ENCODE results near the gene CBLB. TPM values are rescaled to one million over a fixed set of nuclear protein-coding genes. Genes with fewer than 3 reads are reported as not detected.

The CBLB gene
- total and polyA plus RNA-seq, 2 experiments from 2014 or later, result 20.5 to 47.7 TPM

DNA sequence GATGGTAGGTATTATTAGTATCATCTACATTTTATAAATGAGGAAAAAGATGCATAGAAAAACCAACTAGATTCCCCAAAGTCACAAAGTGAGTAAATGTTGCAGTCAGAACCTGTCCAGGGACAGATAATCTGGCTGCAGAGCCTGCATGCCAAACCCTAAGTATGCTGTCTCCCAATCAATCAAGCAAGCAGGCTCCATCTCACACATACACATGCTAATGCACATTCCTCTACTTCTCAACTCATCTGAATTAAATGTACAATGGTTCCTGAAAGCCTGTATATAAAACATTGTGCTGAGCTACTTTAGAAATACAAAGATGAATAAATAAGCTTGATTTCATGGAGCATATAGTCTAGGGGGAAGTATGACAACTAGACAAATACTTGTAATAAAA, 101.0 kb downstream of the CBLB start:
- Histone ChIP-seq H3K27me3 (ENCODE audit: insufficient read depth) (no peaks in the 10 kb centered on the region), H3K9me2 (ENCODE audit: insufficient read depth) (peaks cover 4% of the 10 kb centered on the region; the same call in 1 of the 2 replicates), H3K4me2 (no peak overlapping the region; the same call in 1 of the 2 replicates), H3K79me2 (replicated peaks; ENCODE audit: insufficient read depth) (peaks cover 34% of the 10 kb centered on the region), H2AFZ (no peak overlapping the region), H3K4me3 (no peak overlapping the region), H3K4me1 (ENCODE audit: insufficient read depth) (no peaks in the 10 kb centered on the region), H3K36me3 (ENCODE audit: insufficient read depth) (no peaks in the 10 kb centered on the region), H3F3A (replicated peaks; ENCODE audit: low read depth) (no peaks in the 10 kb centered on the region), H4K20me1 (replicated peaks; ENCODE audit: insufficient read depth) (no peaks in the 10 kb centered on the region), H3K27ac (ENCODE audit: low read depth) (no peak overlapping the region)
- Mint-ChIP-seq H3K9me3 (peaks cover 12% of the 10 kb centered on the region), H3K4me1 (peaks cover 6% of the 10 kb centered on the region; the same call in 2 of the 3 replicates), H3K4me3 (no peak overlapping the region), H3K27ac (no peak overlapping the region), H3K36me3 (ENCODE audit: low read depth) (peaks cover 20% of the 10 kb centered on the region), H3K27me3 (ENCODE audit: insufficient read depth, low read depth, poor library complexity) (no peaks in the 10 kb centered on the region)
- ATAC-seq (no peak; the same call in 2 of the 3 replicates), DNase-seq (ENCODE audit: low spot score) (no peak)
- TF ChIP-seq ZNF114 (CRISPR knock-in tag; IDR thresholded peaks at IDR 0.05), result no peak
- no peak for TF ChIP-seq JUNB (IDR thresholded peaks at IDR 0.05; ENCODE audit: unreplicated experiment)
- TF ChIP-seq STAT1 (IDR thresholded peaks at IDR 0.05; ENCODE audit: unreplicated experiment), result no peak
- TF ChIP-seq, protein P1, sequence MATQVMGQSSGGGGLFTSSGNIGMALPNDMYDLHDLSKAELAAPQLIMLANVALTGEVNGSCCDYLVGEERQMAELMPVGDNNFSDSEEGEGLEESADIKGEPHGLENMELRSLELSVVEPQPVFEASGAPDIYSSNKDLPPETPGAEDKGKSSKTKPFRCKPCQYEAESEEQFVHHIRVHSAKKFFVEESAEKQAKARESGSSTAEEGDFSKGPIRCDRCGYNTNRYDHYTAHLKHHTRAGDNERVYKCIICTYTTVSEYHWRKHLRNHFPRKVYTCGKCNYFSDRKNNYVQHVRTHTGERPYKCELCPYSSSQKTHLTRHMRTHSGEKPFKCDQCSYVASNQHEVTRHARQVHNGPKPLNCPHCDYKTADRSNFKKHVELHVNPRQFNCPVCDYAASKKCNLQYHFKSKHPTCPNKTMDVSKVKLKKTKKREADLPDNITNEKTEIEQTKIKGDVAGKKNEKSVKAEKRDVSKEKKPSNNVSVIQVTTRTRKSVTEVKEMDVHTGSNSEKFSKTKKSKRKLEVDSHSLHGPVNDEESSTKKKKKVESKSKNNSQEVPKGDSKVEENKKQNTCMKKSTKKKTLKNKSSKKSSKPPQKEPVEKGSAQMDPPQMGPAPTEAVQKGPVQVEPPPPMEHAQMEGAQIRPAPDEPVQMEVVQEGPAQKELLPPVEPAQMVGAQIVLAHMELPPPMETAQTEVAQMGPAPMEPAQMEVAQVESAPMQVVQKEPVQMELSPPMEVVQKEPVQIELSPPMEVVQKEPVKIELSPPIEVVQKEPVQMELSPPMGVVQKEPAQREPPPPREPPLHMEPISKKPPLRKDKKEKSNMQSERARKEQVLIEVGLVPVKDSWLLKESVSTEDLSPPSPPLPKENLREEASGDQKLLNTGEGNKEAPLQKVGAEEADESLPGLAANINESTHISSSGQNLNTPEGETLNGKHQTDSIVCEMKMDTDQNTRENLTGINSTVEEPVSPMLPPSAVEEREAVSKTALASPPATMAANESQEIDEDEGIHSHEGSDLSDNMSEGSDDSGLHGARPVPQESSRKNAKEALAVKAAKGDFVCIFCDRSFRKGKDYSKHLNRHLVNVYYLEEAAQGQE (IDR thresholded peaks at IDR 0.05; ENCODE audit: unreplicated experiment), result no peak
- no peak for TF ChIP-seq NANOG (IDR thresholded peaks at IDR 0.05; ENCODE audit: borderline replicate concordance)
- TF ChIP-seq EZH2 (IDR thresholded peaks at IDR 0.05; ENCODE audit: low read depth, unreplicated experiment), result no peak
- TF ChIP-seq POLR2AphosphoS5 (IDR thresholded peaks at IDR 0.05; ENCODE audit: low read depth), result no peak
- TF ChIP-seq ZNF331 (CRISPR knock-in tag; IDR thresholded peaks at IDR 0.05; ENCODE audit: low read depth), result no peak
- TF ChIP-seq EZH2phosphoT487 (IDR thresholded peaks at IDR 0.05; ENCODE audit: unreplicated experiment), result no peak
- TF ChIP-seq CREB1 (CRISPR knock-in tag; IDR thresholded peaks at IDR 0.05; ENCODE audit: low read depth), result no peak

DNA sequence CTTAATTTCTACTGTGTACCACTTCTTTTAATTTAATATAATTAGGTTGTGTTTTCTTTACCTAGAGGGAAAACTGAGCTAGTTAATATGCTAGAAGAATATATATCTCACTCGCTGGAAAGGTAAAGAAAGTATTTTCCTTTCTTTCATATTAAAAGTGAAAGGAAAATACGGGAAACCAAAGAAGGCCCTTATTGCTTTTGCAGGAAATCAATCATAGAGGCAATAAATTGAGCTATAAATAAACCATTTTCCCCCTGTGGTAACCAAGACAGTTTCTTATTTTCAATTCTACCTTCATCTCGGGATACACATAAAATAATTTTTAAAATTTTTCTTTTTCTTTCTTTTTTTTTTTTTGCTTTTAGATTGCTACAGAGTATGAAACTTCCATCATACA, 101.6 kb downstream of the CBLB start:
- H3K79me2 ChIP-seq (replicated peaks; ENCODE audit: insufficient read depth), result peaks cover 29% of the 10 kb centered on the region
- ATAC-seq (no peak), DNase-seq (ENCODE audit: low spot score) (no peak)
- peaks cover 18% of the 10 kb centered on the region for H3K9me3 Mint-ChIP-seq
- H2AFZ ChIP-seq, result no peak overlapping the region
- no peaks in the 10 kb centered on the region for H3K27me3 Mint-ChIP-seq (ENCODE audit: insufficient read depth, low read depth, poor library complexity)
- H3K36me3 ChIP-seq (ENCODE audit: insufficient read depth), result peaks cover 3% of the 10 kb centered on the region; the same call in 1 of the 2 replicates
- H3K36me3 Mint-ChIP-seq (ENCODE audit: low read depth), result peaks cover 26% of the 10 kb centered on the region
- no peak overlapping the region for H3K27ac ChIP-seq (ENCODE audit: low read depth)
- H3K27me3 ChIP-seq (ENCODE audit: insufficient read depth), result no peaks in the 10 kb centered on the region
- no peaks in the 10 kb centered on the region for H4K20me1 ChIP-seq (replicated peaks; ENCODE audit: insufficient read depth)
- no peak overlapping the region for H3K4me3 Mint-ChIP-seq
- no peak overlapping the region for H3K4me3 ChIP-seq
- H3K4me1 ChIP-seq (ENCODE audit: insufficient read depth), result no peaks in the 10 kb centered on the region
- peaks cover 4% of the 10 kb centered on the region; the same call in 2 of the 3 replicates for H3K4me1 Mint-ChIP-seq
- no peak overlapping the region for H3K4me2 ChIP-seq
- H3K27ac Mint-ChIP-seq, result no peak overlapping the region
- no peaks in the 10 kb centered on the region for H3F3A ChIP-seq (replicated peaks; ENCODE audit: low read depth)
- H3K9me2 ChIP-seq (ENCODE audit: insufficient read depth), result peaks cover 3% of the 10 kb centered on the region; the same call in 1 of the 2 replicates
- TF ChIP-seq CREB1 (CRISPR knock-in tag; IDR thresholded peaks at IDR 0.05; ENCODE audit: low read depth) (no peak), ZNF331 (CRISPR knock-in tag; IDR thresholded peaks at IDR 0.05; ENCODE audit: low read depth) (no peak), EZH2phosphoT487 (IDR thresholded peaks at IDR 0.05; ENCODE audit: unreplicated experiment) (no peak), EZH2 (IDR thresholded peaks at IDR 0.05; ENCODE audit: low read depth, unreplicated experiment) (no peak)
- TF ChIP-seq, protein P2, sequence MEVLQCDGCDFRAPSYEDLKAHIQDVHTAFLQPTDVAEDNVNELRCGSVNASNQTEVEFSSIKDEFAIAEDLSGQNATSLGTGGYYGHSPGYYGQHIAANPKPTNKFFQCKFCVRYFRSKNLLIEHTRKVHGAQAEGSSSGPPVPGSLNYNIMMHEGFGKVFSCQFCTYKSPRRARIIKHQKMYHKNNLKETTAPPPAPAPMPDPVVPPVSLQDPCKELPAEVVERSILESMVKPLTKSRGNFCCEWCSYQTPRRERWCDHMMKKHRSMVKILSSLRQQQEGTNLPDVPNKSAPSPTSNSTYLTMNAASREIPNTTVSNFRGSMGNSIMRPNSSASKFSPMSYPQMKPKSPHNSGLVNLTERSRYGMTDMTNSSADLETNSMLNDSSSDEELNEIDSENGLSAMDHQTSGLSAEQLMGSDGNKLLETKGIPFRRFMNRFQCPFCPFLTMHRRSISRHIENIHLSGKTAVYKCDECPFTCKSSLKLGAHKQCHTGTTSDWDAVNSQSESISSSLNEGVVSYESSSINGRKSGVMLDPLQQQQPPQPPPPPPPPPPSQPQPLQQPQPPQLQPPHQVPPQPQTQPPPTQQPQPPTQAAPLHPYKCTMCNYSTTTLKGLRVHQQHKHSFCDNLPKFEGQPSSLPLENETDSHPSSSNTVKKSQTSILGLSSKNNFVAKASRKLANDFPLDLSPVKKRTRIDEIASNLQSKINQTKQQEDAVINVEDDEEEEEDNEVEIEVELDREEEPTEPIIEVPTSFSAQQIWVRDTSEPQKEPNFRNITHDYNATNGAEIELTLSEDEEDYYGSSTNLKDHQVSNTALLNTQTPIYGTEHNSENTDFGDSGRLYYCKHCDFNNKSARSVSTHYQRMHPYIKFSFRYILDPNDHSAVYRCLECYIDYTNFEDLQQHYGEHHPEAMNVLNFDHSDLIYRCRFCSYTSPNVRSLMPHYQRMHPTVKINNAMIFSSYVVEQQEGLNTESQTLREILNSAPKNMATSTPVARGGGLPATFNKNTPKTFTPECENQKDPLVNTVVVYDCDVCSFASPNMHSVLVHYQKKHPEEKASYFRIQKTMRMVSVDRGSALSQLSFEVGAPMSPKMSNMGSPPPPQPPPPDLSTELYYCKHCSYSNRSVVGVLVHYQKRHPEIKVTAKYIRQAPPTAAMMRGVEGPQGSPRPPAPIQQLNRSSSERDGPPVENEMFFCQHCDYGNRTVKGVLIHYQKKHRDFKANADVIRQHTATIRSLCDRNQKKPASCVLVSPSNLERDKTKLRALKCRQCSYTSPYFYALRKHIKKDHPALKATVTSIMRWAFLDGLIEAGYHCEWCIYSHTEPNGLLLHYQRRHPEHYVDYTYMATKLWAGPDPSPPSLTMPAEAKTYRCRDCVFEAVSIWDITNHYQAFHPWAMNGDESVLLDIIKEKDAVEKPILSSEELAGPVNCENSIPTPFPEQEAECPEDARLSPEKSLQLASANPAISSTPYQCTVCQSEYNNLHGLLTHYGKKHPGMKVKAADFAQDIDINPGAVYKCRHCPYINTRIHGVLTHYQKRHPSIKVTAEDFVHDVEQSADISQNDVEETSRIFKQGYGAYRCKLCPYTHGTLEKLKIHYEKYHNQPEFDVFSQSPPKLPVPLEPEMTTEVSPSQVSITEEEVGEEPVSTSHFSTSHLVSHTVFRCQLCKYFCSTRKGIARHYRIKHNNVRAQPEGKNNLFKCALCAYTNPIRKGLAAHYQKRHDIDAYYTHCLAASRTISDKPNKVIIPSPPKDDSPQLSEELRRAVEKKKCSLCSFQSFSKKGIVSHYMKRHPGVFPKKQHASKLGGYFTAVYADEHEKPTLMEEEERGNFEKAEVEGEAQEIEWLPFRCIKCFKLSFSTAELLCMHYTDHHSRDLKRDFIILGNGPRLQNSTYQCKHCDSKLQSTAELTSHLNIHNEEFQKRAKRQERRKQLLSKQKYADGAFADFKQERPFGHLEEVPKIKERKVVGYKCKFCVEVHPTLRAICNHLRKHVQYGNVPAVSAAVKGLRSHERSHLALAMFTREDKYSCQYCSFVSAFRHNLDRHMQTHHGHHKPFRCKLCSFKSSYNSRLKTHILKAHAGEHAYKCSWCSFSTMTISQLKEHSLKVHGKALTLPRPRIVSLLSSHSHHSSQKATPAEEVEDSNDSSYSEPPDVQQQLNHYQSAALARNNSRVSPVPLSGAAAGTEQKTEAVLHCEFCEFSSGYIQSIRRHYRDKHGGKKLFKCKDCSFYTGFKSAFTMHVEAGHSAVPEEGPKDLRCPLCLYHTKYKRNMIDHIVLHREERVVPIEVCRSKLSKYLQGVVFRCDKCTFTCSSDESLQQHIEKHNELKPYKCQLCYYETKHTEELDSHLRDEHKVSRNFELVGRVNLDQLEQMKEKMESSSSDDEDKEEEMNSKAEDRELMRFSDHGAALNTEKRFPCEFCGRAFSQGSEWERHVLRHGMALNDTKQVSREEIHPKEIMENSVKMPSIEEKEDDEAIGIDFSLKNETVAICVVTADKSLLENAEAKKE (CRISPR knock-in tag; IDR thresholded peaks at IDR 0.05), result no peak
- TF ChIP-seq, protein P3, sequence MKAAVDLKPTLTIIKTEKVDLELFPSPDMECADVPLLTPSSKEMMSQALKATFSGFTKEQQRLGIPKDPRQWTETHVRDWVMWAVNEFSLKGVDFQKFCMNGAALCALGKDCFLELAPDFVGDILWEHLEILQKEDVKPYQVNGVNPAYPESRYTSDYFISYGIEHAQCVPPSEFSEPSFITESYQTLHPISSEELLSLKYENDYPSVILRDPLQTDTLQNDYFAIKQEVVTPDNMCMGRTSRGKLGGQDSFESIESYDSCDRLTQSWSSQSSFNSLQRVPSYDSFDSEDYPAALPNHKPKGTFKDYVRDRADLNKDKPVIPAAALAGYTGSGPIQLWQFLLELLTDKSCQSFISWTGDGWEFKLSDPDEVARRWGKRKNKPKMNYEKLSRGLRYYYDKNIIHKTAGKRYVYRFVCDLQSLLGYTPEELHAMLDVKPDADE (IDR thresholded peaks at IDR 0.05), result no peak

Measured in GM23338 (cell line).